Glomerular endothelial cell (primary cell): ENCODE results near the gene FLOT2. TPM values are rescaled to one million over a fixed set of nuclear protein-coding genes. Genes with fewer than 3 reads are reported as not detected.
A peak's percentile ranks its signal among the peaks of the same experiment; 100 is the strongest.
"Not testable (repeated sequence)": the region's sequence is repeated elsewhere in the genome, so short reads cannot be mapped to it uniquely, and the experiment has no call there.

Source experiments
- DNase-seq: peaks from one replicate; pipeline ENCODE4 v3.0.0-alpha.2; 2011; ENCODE audit warnings: low read depth, low spot score; ENCODE audit errors: extremely low read depth
- total RNA-seq: library from RNA; depleted of rRNA; stranded (reverse); fragments of >200 nt; gene quantifications from 2 replicates; pipeline ENCODE4 v1.2.3, GENCODE V29; 2015

FLOT2 gene, protein sequence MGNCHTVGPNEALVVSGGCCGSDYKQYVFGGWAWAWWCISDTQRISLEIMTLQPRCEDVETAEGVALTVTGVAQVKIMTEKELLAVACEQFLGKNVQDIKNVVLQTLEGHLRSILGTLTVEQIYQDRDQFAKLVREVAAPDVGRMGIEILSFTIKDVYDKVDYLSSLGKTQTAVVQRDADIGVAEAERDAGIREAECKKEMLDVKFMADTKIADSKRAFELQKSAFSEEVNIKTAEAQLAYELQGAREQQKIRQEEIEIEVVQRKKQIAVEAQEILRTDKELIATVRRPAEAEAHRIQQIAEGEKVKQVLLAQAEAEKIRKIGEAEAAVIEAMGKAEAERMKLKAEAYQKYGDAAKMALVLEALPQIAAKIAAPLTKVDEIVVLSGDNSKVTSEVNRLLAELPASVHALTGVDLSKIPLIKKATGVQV
- 124 and 133 TPM in 2 replicates for total RNA-seq

DNA sequence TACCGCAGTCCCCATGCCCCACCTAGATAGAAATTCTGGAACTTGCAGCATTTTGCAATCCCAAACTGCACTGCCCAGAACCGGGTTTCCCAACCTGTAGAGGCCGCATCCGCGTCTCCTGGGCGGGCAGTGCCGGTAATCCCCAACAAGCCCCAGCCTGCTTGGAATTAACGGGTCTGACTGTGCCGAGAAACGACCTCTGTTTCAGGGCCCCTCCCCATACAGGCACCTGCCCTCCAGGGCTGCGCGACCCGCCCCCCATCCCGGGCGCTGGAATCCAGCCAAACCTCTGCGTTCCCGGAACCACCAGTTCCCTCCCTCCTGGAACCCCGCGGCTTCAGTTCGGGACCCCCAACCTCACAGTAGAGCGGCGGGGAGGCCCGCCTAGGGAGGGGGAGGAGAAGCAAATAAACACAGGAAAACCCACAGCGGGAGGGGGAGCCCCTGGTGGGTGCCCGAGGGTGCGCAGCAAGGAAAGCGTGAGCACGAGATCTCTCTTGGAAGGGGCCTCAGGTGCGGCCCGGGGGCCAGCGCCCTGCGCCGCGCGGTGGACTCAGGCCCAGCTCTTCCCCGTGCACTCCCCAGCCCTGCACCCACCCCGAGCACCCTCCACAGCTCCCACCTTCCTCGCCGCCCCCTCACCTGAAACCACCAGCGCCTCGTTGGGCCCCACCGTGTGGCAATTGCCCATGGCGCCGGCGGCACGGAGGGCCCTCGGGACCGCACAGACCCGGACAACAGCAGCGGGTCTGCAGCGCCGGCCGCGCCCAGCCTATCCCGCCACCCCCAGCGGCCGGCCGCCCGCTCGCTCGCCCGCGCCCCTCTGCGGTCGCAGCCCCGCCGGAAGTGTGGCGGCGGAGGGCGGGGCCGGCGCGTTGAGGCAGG, at the start of gene FLOT2:
TSS of gene FLOT2 (minus strand) at position 850 of the 885 bp plus-strand sequence. CDS start at position 691, 159 bp downstream.
- no peak for DNase-seq

DNA sequence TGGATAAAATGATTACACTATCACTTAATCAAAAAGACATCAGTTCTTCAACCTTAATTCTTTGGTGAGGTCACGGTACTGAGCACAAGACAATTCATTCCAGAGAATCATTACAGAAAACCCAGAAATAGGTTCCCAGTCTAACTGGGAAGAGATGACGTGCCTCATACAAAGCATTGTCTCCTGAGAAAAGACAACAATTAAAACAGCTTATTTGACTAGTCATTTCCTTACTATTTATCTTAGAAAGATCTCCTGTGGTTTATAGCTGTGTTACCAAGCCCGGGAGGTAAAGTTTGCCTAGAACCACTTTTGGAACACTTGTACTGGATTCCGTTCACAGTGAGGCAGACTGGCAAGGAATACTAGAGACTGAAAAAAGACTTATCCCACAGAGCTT, 48.7 kb upstream of the FLOT2 start:
- peak; percentile 66 for DNase-seq

DNA sequence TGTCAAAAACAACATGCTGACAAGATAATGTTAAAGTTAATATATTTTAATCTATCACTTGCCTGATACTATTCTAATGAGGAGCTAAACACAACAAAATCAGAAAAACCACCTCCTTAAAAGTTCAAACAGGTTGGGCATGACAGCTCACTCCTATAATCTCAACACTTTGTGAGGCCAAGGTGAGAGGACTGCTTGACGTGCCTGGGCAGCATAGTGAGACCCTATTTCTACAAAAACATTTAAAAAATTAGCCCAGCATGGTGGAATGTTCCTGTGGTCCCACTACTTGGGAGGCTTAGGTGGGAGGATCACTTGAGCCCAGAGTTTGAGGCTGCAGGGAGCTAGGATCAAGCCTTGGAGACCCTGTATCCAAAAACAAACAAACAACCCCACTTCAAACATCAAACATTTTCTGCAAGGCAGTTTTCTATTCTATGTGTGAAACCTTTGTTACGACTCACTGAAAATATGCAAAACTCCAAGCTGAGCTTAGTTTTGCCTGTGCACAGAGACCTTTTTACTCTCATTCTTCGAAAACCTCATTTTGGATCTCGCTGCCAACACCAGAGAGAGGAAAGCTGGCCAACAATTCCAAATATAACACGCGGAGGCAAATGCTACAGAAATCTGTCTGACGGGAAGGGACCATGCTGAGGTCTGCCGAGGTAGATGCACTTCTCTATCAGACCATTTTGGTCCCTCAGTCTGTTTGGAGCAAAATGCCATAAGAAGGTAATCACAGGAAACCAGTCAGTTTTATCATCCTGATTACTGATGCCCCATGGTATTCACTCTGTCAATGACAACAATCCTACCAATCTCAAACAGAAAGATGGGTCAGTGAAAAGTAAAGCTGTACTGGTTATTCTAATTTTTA, 47.6 kb upstream of the FLOT2 start:
- DNase-seq = no peak

DNA sequence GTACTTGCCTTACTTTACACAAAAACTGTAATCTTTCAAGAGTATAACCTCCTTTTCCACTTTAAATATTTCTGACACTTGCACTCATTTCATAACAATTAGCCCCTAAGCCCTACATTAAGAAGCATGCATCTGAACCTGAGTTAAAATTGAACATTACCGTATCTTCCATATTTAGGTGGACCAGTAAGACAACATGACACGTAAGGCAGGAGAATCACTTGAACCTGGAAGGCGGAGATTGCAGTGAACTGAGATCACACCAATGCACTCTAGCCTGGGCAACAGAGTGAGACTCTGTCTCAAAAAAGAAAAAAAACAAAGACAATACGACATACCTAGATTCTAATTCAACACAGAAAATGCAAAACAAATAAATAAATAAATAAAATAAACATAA, 46.8 kb upstream of the FLOT2 start:
- no peak for DNase-seq

DNA sequence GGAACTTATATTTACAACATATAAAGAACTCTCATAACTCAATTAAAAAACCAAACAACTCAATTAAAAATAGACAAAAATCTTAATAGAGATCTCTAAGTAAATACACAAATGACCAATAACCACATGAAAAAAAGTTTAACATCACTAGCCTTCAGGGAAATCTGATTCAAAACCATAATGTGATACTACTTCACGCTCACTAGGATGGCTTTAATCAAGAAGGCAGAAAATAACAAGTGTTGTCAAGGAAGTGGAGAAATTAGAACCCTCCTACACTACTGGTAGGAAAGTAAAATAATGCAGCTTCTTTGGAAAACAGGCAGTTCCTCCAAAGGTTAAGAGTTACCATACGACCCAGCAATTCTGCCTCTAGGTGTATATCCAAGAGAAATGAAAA, 45.4 kb upstream of the FLOT2 start:
- DNase-seq = no peak

DNA sequence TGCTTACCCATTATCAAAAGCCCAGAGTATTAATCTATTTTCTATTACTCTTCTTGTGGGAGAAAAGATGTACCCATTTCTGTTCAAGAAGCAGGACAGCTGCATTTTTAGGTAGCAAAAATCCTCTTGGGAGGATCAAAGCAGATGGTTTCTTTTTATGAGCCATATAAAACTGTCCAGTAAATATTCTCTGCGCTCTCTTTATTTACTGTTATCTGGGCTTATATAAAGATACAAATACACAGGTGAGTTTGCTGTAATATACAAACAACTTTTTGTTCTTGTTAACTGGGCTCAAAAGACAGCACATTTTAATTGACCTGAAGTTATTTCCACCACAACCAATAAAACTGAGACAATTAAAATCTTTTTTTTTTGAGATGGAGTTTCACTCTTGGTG, 43.7 kb upstream of the FLOT2 start:
- DNase-seq = no peak

DNA sequence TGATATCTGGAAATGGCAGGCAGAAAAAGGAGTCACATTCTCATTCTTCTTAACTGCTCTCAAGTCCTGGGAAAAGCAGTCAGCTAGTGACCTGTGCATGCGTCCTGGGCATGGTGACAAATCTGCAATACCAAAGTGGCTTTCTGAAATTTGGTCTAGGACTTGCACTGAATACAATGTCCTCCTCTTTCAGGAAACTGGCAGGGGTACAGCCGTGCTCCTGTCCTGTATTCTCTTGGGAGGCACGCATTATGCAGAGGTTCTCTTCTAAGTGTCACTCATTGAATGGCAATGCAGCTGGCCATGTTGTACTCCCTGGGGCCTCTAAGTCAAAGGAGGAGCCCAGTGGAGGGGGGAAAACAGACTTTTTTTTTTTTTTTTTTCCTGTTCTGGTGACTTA, 43.1 kb upstream of the FLOT2 start:
- DNase-seq = no peak

DNA sequence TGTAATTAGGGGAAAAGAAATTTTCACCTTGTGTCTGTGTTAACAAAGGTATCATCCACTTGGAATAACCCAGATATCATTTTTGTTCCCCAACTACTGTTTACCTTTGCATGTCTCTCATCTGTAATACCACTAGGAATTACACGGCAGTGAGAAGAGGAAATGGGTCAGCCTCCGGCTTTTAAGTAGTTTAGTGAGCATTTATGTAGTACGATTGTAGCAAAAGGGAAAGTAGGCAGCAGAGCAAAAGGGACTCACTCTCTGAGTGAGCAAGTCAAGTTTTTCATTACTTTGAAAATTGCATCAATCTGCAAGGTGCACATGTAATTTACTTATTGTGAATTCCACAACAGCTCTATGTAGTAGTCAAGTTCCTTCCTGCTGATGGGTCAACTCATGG, 42.6 kb upstream of the FLOT2 start:
- DNase-seq = no peak

DNA sequence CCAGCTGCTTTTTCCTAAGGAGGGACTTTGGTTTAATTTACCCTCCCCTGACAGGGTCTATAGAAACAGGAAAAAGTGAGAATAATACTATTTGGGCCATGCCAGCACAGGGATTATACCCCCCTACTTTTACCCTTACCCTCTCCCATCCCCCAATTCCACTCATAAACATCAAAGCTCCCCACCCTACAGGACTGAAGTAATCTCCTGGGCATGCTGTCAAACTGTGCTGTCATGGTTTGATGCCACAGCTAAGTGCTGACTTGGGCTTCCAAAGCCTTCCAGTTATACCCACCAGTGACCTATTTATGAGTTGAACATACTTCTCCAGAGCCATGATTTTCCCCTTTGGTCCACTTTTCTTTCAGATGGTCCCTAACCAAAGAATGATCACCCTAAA, 41.0 kb upstream of the FLOT2 start:
- no peak for DNase-seq

DNA sequence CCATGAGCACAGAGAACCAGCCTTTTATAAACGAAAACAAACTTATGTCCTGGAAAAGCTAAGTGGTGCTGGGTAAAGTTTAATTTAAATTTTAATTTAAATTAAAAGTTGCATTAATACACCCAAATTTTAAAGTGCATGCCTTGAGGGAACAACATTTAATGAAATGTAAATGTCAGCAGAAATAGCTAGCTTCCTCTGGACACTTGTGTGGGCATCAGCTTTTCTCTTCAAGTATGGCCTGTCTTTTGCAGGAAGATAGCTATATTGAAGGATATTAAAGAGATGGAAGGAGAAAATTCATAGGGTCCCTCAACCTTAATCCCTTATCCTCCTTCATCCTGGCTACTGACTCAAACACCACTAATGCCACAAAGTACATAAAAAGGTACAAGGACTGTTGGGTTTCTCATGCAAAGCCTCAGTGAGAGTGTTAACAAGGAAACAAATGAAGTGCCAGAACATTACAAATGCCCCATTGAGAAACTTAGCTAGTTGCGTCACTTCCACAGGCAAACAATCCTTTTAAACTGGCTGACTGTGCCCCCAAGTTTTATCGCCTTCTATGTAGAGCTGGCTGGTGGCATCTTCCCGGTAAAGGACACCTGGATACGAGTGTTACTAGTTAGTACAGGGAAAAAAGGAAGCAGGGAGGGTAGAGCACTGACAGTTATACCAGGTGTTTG, 39.7 kb upstream of the FLOT2 start:
- no peak for DNase-seq

DNA sequence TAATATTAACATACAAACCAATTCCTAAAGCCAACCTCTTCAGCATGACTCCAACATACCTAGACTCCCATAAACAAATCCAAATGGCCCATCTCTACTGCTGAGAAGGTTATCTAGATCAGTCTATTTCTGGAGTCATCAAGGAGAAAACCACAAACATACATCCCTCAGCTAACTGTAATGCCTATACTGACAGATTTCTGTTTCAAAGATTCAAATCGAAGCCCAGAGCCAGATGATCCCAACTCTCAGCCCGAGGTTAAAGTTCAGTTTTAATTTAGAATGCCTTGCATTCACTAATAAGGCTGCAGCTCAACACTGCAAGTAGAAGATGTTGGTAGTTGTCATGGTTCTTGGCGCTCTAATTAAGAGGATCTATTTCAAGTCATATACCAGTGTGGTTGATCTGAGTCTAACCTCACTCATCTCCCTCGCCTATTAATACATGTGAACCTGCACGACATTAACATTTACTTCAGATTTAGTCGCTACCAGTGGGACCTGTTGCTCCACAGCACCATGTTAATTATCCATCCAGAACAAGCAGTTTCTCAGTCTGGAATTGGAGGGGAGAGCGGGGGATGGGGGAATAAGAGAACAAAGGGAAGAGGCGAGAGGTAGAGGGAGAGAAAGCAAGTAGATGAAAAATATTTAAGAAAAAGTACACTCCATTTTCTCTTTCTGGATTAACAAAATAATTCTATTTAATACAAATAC, 38.4 kb upstream of the FLOT2 start:
- DNase-seq = no peak

DNA sequence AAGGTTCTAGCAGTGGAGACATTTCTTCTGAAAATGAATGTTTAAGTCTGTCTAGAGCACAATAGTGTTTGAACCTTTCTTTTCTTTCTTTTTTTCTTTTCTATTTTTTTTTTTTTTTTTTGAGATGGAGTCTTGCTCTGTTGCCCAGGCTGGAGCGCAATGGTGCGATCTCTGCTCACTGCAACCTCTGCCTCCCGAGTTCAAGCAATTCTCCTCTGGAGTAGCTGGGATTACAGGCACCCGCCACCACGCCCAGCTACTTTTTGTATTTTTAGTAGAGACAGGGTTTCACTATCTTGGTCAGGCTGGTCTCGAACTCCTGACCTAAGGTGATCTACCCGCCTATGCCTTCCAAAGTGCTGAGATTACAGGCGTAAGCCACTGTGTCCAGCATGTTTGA, 37.0 kb upstream of the FLOT2 start:
- DNase-seq = not testable (repeated sequence)

DNA sequence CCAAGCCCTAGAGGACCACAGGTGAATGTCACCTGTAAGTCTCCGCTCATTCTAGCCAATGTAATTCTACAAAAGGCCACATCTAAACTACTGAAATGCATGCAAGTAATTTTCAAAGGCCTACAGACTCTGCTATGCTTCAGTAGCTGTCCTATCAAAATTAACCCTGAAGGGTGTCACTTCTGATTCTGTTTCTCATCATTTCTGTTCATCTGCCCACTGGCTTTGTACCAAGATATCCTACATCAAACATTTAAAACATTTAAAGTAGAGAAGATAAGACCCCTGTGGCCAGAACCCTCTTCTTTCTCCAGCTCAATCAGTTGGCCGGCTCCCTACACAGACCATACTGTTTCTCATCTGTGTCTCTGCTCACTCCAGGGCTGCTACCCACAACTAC, 32.3 kb upstream of the FLOT2 start:
- DNase-seq = no peak

DNA sequence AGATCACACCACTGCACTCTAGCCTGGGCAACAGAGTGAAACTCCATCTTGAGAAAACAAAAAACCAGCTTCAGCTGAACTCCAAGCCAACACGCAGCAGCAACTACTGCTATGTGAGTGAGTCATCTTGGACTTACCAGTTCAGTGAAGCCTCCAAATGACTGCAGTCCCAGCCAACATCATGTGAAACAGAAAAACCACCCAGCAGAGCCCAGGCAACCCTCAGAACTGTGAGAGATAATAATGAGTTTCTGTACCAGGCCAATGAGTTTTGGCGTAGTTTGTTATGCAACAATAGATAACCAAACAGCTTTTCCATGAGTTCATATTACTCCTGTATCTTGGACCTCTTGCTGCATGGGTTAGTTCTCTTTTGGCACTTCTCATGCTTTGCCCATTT, 30.5 kb upstream of the FLOT2 start:
- no peak for DNase-seq

DNA sequence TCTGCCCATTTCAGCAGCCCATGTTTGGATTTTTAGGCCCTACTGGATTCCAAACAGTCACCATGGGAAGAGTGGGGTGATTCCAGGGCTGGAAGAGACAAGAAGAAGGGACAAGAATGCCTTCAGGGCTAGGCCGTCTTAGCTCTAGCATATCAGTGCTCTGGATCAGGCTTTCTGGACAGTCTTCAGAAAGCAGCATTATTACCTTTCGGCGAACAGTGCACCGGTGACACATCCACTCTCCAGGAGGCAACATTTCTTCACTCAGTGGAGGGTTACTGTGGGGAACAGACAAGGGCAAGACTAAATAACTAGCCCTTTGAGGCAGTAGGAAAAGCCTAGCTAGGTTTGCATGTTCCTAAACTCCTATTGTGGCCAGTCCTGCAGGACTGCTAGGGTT, 29.3 kb upstream of the FLOT2 start:
- DNase-seq = no peak

DNA sequence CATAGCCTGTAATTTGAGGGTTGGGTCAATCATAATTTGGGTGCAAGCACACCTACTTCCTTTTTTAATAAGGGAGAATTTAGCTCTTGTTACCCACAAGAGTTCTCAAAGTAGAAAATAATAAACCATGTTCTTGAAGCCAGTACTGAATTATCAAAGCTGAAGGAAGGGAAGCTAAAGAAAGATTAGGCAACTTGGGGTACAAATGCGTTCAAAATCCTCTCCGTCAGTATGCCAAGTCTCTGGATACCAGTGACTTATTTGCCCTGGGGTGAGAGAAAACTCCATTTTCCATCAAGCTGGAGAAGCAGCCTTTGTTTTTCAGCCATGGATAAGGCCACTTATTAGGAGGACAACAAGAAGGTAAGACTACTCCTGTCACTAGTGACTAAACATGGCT, 28.8 kb upstream of the FLOT2 start:
- DNase-seq = no peak

DNA sequence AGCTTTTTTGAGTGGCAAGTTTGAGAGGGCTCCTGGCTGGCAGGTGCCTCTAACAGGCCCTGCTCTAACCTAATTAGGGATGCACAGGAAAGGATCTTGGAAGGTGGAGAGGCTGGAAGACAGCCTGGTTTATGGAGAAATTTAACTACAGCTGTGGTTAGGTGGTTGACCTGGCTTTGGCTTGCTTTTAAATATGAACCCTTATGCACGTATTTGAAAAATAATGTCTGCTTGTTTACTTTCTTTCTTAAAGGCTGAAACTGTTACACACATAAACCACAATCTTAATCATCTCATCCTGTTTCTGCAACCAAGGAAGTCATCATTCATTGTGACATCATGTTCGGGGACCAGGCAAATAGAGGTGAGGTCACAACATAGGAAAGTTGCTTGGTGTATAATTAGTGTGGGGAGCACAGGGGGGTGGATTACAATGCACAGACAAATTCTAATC, 28.4 kb upstream of the FLOT2 start:
- peak; percentile 84 for DNase-seq

DNA sequence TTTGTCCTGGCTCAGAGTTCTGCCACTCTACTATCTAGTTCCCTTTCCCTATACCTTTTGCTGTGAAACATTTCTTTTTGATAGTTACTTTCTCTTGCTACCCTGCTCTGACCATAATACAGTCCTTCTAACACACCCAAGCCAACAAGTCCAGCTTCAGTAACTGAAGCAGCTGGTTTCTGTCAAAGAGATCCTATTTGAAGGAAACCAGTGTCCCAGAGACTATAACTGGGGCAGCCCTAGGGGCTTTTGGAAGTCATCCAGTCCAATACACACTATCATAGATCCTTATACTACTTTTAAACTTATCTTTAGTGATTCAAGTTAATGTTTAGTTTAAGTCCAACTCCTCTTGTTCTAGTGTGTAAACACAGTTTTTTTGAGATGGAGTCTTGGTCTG, 22.7 kb upstream of the FLOT2 start:
- DNase-seq = no peak

DNA sequence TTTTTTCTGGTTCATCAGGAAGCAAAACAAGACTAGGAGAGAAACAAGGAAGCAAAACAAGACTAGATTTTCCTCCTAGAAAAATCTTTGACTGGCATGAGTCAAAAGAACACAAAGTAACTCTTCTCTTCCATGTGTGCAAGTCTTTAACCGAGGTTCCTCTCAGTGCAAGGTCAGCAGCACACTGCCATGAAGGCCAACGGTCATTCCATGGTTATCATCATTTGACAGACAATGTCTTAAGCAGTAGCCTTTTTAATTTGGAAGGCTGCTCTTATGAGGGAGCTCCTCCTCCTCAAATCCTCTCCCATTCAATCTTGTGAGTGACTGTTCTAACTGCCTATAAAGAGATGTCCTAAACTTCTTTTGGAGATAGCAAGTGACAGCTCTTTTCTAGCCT, 20.8 kb upstream of the FLOT2 start:
- DNase-seq = no peak

DNA sequence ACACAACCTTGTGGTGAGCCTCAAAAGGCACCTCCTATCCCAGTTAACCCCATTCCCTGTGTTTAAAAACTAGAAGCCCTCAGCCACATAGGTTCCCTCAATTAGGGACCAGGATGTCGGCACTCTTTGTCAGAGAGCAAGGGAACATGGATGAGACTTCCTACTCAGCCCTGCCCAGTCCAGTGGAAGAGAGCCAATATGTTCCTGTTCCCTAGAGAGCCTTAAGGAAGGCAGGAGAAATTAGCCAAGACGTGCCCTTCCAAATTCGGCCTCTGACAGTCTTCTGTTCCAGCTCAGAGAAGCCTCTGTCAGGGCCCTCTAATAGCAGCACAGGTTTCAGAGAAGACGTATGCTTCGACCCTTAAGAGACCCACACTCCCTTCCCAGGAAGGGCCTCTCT, 19.9 kb upstream of the FLOT2 start:
- no peak for DNase-seq
